Heart left ventricle (tissue), 13 donors: ENCODE measurements around the gene DVL1.

Source experiments
- POLR2A ChIP-seq, 2 donors: fragments of 450-650 bp; IDR thresholded peaks; one replicate each; pipeline ENCODE4 v1.6.1; 2017; ENCODE audit warnings: antibody characterized with exemption in 2 of 2, mild to moderate bottlenecking in 2 of 2, moderate library complexity in 2 of 2
- TF ChIP-seq, protein P1 (sequence below), 12 donors: fragments of 200-600 bp; sonication (generic) in 4 of 12; IDR thresholded peaks; one replicate each; pipeline versions ENCODE4 v1.5.0 to v1.8.0; 2018 to 2022; ENCODE audit warnings: antibody characterized with exemption in 12 of 12, mild to moderate bottlenecking in 5 of 12
- donor health status: ischemic (EF 13 %, LVEDD 7.1; RV severe dilation, severe dysfunction).
- donor health status: DM: no; HTN: yes; CAD: no.
- donor health status: DM: no; HTN: no; CAD: no.
- donor health status: ischemic (EF 25% LVEDD 6.9; RV normal size, moderate dysfunction).
- donor health status: ischemic (EF 25% LVEDD 5.7; RV mildly dilated, moderate dysfunction).
- donor health status: ischemic (EF 35%, LVEDD 5.7; RV mildly dilated, moderate dysfunction).
- donor health status: nonischemic (EF 11% LVEDD 7.7; RV severe dilation, severe dysfunction).
- donor health status: DM: yes; HTN: yes; CAD: no.
- donor health status: PGD.
- donor health status: ischemic (EF 29% LVEDD 5.4; RV normal size, mild dysfunction).
- donor health status: nonischemic (EF 23%, LVEDD 6.1; RV moderate dilation, normal function).

DNA sequence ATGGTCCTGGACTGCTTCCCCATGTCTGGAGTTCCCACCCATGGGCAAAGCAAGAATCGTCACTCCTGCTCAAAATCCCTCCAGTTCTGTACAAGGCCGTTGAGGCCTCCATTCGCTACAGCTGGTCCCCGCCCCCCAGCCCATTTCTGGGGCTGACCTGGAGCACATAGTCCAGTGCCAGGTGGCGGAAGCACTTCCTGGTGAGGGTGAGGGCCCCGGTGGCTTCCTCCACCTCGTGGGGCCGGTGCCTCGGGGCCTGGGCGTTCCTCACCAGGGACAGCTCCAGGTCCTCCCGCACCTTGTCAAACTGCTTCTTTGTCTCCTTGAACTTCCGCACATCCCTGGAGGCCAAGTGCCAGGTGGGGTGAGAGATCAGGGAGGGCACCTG, 48.9 kb downstream of the DVL1 start:
- TF ChIP-seq, protein P1, sequence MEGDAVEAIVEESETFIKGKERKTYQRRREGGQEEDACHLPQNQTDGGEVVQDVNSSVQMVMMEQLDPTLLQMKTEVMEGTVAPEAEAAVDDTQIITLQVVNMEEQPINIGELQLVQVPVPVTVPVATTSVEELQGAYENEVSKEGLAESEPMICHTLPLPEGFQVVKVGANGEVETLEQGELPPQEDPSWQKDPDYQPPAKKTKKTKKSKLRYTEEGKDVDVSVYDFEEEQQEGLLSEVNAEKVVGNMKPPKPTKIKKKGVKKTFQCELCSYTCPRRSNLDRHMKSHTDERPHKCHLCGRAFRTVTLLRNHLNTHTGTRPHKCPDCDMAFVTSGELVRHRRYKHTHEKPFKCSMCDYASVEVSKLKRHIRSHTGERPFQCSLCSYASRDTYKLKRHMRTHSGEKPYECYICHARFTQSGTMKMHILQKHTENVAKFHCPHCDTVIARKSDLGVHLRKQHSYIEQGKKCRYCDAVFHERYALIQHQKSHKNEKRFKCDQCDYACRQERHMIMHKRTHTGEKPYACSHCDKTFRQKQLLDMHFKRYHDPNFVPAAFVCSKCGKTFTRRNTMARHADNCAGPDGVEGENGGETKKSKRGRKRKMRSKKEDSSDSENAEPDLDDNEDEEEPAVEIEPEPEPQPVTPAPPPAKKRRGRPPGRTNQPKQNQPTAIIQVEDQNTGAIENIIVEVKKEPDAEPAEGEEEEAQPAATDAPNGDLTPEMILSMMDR (IDR thresholded peaks at IDR 0.05): no peak
- TF ChIP-seq POLR2A (IDR thresholded peaks at IDR 0.05): no peak
